Activated CD4-positive, alpha-beta T cell treated with anti-CD3 and anti-CD28 coated beads, Interleukin-2, Interleukin-6, amounts not matched to agents 100 ng/mL and 50 ng/mL, durations not matched to agents 16 hours and 8 hours (primary cell): ENCODE results near the gene CRABP1.
"Not testable (repeated sequence)": the region's sequence is repeated elsewhere in the genome, so short reads cannot be mapped to it uniquely, and the experiment has no call there.

Experiments
- DNase-seq: peaks from one replicate; pipeline ENCODE4 v3.0.0-alpha.2; 2020

Gene CRABP1

DNA sequence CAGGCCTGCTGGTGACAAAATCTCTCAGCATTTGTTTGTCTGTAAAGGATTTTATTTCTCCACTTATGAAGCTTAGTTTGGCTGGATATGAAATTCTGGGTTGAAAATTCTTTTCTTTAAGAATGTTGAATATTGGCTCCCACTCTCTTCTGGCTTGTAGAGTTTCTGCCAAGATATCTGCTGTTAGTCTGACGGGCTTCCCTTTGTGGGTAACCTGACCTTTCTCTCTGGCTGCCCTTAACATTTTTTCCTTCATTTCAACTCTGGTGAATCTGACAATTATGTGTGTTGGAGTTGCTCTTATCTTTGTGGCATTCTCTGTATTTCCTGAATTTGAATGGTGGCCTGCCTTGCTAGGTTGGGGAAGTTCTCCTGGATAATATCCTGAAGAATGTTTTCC lies 40.0 kb downstream of the CRABP1 start:
- not testable (repeated sequence) for DNase-seq

DNA sequence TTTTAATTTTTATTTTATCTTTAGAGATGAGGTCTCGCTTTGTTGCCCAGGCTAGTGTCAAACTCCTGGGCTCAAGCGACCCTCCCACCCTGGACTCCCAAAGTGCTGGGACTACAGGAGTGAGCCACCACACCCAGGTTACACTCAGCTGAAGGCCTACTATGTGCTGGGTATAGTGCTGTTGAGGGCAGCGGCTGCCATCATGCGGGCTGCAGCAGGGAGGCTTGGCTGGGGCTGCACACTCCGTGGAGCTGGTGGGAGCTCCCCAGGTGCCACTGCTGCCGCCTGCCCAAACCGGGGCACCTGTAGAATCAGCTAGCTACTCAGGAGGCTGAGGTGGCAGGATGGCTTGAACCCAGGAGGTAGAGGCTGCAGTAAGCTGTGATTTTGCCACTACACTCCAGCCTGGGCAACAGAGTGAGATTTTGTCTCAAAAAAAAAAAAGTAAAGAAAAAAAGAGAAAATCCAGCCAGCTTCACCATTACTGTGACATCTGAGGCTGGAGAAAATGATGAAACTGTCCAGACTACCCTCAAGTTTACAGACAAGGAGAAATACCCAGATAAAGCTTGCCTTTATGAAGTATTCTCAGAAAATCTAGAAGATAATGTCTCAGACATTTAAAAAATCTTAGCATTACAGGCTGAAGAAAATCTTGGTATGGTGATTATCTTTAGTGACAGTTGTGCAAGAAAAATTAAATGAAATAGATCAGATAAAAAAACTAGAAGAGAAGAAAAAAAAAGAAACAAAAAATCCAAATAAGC lies 42.1 kb downstream of the CRABP1 start:
- no peak for DNase-seq

DNA sequence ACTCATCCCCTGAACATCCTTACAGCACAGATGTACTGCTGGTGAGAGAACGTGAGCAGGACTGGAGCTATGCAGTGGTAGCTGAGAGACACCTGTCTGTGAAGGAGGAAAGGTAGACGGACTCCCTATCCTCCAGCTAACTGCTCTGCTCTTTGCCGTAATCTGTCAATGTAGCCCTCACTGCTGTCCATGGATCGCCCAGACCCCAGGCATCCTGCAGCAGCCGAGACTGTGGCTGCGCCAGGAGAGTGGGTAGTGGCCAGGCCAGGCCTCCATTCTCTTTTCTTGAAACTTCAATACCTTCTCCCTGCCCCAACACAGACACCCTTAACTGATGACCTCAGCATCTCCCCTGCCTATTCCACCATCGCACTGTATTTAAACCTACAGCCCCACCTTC lies 44.5 kb downstream of the CRABP1 start:
- no peak for DNase-seq

DNA sequence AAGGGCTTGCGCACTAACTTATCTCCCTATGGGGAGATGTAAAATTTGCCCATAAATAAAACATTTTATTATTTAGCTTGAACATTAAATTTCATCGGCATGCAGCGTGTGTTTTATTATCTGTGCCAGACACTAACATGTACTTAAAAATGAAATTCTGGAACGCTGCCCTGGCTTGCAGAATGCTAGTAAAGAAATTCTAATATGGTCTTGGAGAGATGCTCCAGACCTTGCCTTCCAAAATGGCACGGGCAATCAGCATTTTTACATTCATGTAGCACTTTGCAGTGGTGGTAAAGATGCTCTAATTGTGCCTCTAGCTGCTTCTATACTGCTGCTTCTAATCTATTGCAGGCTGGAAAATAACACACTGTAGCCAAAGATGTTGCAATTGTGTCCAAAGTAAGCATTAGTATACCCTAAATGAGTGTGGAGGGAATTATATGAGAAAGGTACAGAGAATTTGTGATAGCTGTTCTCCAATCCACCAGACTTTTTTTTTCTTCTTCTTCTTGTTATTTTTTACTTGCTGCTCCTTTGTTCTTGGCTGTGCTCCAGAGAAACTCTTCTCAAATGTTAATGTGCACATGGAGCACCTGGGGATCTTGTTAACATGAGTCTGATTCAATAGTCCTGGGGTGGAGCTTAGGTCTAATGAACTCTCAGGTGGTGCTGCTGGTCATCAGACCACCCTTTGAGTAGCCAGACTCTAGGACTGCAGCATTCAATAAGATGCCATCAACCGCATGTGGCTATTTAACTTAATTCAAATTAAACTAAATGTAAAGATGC lies 47.3 kb downstream of the CRABP1 start:
- no peak for DNase-seq

DNA sequence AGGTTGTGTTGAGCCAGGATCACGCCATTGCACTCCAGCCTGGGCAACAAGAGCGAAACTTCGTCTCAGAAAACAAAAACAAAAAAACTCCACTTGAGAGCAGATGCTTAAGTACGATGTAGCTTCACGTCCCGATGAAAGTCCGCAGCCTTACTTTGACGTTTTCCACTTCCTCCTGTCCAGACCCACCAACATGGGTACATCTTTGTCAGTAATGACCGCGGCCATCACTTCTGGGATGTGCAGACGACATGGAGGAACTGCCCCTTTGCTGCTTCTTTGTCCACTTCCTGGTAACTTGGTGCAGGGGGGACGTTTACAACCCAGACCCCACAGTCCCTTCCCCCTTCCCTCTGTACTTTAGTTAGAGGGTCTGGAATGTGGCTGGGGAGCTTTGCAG lies 48.7 kb downstream of the CRABP1 start:
- DNase-seq: no peak

DNA sequence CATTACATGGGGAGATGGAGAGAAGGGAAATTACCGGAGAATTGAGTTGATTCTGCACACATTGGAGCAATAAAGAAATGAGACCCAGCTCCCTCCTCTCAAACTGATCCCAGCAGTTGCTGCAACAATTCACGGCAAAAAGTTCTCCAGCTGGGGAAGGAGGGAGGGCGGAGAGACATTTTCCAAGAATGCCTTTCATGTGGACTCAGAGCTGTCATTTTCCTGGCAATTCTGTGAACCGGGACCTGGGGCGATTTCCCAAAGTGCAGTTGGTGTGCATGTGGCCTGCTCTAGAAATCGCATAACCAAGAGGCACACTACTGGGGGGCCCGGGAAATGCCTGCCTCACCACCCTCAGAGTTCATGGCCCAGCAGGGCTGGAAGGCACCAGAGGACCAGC lies 49.2 kb downstream of the CRABP1 start:
- DNase-seq: no peak

DNA sequence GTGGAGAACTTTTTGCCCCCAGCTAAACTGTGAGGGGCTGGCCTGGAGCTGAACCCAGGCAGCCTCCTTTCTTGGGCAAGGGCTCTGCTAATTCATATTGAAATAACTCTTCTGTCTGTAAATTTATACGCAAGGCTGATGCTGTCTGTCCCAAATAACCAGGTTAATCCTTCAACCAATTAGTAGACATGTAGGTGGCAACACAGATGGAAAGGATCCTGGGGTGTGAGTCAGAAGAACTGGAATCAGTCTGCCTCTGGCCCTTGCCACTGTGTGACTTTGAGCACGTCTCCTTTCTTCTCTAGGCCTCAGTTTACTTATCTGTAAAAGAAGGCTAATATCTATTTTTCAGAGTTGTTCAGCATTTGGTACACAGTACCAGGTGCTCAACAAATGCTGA lies 49.6 kb downstream of the CRABP1 start:
- no peak for DNase-seq

DNA sequence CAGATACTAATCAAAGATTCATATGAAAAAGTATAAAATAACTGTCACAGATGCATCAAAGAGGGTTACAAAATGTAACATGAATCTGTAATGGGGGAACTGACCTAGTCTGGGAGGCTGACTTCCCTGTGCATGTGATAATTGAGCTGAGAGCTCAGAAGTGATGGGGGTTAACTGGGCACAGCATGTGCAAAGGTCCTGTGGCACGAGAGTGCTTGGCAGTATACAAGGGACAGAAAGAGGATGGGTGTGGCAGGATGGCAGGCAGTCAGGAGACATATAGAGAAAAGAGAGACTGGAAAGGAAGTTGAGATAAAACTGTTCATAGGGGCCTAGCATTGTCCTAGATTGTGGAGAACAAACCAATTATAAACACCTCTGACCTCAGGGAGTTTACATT lies 50.1 kb downstream of the CRABP1 start:
- no peak for DNase-seq

DNA sequence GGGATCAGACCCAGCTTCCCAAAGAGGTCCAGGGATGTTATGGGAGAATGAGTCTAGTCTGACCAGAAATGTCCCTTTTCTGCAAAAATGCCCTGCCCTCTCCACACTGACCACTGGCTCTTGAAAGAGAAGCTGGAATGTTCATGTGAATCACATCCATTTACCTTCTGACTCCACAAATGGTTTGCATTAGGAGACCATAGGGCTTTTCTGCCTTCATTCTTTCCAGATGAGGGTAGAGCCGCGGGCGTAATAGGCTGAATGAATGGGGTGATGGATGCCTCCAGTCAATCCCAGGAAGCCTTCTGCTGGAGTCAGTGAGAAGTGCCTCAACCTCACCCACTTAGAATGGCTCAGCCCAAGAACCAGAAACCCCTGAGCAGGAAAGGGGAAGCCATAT lies 50.7 kb downstream of the CRABP1 start:
- DNase-seq: no peak

DNA sequence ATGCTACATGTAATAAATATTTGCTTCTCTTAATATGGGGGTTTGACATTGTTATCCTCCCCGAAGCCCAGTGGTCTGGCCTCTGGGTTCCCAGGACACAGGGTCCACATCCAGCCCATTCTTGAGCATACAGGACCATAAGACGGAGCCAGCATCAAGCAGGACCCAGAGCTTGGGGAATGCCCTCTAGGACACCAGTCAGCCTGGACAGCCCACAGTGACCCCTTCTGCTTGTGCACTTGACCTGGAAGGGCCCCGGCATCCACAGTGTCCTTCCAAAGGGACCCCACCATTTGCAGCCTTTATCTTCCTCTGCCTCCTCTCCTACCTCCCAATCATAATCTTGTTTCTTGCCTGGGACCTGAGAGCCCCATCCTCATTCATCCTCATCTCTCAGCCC lies 51.6 kb downstream of the CRABP1 start:
- no peak for DNase-seq

DNA sequence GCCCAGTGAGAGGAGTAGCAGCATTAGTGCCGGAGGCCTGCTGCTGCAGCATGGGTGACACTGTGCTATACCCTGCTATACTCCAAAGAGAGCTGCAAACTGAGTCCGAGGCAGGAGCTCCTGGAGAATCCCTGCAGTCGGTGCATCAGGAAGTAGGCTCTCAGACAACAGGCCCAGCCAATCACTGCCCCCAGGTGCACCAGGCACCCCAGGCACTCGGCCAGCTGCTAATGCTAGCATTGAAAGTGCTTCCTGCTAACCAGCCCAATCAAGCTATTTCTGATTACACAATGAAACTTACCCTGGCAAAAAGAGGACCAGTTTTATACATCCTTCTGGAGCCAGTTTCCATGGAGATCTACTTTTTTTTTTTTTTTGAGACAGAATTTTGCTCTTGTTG lies 52.3 kb downstream of the CRABP1 start:
- DNase-seq: no peak

DNA sequence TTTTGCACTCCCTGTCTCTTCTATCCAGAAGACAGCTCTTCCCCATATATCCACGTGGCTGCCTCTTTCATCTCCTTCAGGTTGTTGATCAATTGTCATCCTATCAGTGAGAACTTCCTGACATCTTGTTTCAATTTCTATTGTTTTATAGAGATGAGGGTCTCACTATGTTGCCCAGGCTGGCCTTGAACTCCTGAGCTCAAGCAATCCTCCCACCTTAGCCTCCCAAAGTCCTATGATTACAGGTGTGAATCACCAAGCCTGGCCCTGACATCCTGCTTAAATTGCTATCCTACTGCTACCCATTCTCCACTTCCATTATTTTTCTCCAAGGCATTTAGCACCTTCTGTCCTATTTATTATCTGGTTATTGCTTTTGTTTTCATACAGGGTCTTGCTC lies 53.0 kb downstream of the CRABP1 start:
- DNase-seq: no peak

DNA sequence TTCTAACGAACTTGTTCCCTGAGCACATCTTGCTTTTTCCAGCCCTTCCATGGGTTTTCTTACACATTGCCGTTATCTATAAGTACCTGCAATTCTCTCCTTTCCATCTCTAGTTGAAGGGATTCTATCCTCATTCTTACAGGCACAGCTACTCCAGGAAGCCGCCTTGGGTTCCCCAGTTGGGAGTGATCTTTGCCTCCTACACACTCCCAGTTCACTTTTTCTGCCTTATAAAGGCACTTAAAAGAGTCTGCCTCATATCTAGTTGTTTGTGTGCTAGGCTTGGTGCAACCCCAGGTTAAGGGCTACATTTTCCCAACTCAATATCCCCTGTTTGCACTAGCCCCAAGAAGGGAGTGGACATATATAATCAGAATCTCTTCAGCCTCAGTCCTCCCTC lies 53.9 kb downstream of the CRABP1 start:
- DNase-seq: no peak

DNA sequence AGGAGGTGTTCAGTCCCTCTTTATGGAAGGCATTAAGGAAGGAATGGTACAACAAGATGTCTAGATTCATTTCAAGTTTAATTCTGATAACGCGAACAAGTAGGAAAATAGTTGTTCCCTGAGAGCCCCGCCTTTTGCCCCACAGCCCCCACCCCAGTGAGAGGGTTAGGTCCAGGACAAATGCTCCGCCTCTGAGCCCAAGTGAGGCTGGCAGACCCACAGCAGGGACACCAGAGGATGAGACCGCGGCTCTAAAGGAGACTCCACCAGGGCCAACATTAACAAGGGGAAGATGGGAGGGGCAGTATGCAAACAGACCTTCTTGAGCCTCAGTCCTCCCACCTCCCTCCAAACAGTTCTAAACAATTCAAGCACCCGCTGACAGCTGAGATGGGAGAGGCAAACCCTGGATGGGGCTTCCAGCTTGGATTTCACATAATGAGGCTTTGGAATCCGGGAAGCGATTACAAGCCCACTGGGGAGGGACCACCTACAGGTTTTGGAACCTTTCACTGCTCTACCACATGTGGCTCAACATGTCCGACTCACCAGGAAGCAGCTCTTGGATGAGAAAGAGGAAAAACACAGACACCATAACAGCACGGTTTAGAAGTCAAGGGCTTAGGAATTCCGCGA lies 54.9 kb downstream of the CRABP1 start:
- DNase-seq: no peak

DNA sequence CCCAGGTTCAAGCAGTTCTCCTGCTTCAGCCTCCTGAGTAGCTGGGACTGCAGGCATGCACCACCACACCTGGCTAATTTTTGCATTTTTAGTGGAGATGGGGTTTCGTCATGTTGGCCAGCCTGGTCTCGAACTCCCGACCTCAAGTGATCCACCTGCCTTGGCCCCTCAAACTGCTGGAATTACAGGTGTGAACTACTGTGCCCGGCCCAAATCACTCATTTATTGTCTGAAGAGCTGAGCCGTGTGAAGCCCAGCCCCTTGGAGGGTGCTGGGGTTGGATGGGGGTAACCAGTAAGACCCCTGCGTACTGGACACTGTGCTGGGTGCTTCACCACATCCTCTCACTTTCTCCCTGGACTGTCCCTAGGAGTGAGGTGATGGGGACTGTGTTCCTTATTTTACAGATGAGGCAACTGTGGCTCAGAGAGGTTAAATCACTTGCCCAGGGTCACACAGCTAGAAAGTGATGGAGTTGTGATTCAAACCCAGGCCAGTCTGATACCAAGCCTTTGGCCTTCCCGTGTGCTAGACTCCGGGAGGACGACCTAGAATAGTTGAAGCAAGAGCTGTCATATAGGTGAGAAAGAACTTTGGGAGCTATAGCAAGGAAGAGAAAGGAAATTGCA lies 56.1 kb downstream of the CRABP1 start:
- DNase-seq: no peak

DNA sequence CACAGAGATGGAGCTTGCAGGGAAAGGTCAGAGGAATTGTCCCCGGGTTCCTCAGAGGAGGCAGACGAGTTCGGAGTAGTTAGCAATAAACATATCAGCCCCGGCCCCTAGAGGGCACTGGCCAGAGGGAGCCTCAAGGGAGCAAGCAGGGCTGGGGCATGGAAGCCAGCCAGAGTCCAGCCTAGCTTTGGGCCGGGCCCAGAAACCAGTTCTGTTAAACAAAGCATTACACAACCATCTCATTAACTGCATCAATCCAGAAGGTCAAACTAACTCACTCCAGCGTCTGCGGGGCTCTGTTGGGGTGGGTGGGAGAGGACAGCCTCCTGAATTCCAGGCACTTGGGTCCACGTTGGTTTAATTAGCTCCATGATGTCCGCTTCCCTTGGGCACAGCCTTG lies 56.8 kb downstream of the CRABP1 start:
- DNase-seq: no peak

DNA sequence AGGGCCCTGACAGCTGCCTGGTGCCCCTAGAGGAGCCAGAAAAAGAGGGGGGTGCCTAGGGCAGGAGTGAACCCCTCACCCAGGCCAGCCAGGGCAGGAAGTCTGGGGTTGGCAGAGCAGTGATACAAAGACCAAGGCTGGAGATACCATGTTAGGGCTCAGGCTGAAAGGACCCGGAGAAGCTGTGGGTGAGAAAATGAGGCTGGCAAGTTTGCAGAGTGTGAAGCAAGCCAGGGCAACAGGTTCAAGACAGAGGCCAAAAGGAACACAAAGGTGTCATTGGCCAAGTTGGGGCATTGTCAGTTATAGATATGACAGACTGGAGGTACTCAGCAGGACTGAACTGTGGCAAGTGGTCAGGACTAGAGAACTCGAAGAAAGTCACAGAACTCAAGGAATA lies 57.2 kb downstream of the CRABP1 start:
- no peak for DNase-seq
